Right lobe of liver (tissue), 6 donors: Measurements from ENCODE around the gene ACO1. TPM values are rescaled to one million over a fixed set of nuclear protein-coding genes. Genes with fewer than 3 reads are reported as not detected.

Source experiments
- ATAC-seq, 4 donors: fragments of 200-7000 bp; cut with Tn5 transposase; one replicate each; pipeline ENCODE4 v1.9.1; 2020; ENCODE audit warnings: mild to moderate bottlenecking in 4 of 4, moderate library complexity in 4 of 4
- DNase-seq, 3 donors: peaks; one replicate each; pipeline ENCODE4 v3.0.0-alpha.2; 2020
- H3K27ac ChIP-seq, 3 donors: fragments of 200-600 bp; one replicate each; pipeline ENCODE4 v1.8.0; 2022
- H3K27me3 ChIP-seq, 2 donors: fragments of 200-600 bp; one replicate each; pipeline ENCODE4 v1.8.0; 2022
- H3K36me3 ChIP-seq, 4 donors: fragments of 200-600 bp; sonication (generic) in 1 of 4; one replicate each; pipeline versions ENCODE4 v1.5.1 to v1.8.0; 2017 to 2022; ENCODE audit warnings: control low read depth in 1 of 4
- H3K4me1 ChIP-seq, 4 donors: fragments of 200-600 bp; sonication (generic) in 1 of 4; one replicate each; pipeline versions ENCODE4 v1.5.1 to v1.8.0; 2017 to 2022; ENCODE audit warnings: control low read depth in 1 of 4
- H3K4me3 ChIP-seq, 3 donors: fragments of 200-600 bp; one replicate each; pipeline ENCODE4 v1.8.0; 2022
- H3K9me3 ChIP-seq, 4 donors: fragments of 200-600 bp; sonication (generic) in 1 of 4; one replicate each; pipeline versions ENCODE4 v1.5.1 to v1.8.0; 2017 to 2022; ENCODE audit warnings: control low read depth in 1 of 4
- CTCF ChIP-seq, 4 donors: fragments of 200-600 bp in 3 of 4; fragments of 450-650 bp in 1 of 4; IDR thresholded peaks; one replicate each; pipeline versions ENCODE4 v1.5.1 to v1.8.0; 2016 to 2022; ENCODE audit warnings: antibody characterized with exemption in 4 of 4, mild to moderate bottlenecking in 2 of 4
- POLR2A ChIP-seq: fragments of 450-650 bp; IDR thresholded peaks from one replicate; pipeline ENCODE4 v1.6.1; 2017; ENCODE audit warnings: antibody characterized with exemption, mild to moderate bottlenecking
- WGBS: methylation state at CpG from one replicate; pipeline ENCODE4 v1.1.6; 2018; ENCODE audit warnings: low coverage, low lambda C conversion rate; ENCODE audit not compliant: insufficient coverage; ENCODE audit errors: missing lambda C conversion rate; 5-methylcytosine and 5-hydroxymethylcytosine counted together
- intact Hi-C, 2 donors: fragments of 100-400 bp; cut with DNase I; formaldehyde crosslinking; loops; one replicate each; pipeline versions ENCODE4 v1.11.2 to v1.14.1; 2022
- total RNA-seq, 6 experiments: library from RNA; depleted of rRNA in 2 of 6; stranded (reverse); fragments of >200 nt in 2 of 6; fragmentation: NEBNext Ultra II Directional in 3 of 6; extraction: Animal tissue kit (Norgen Biotek cat#: 25700) in 3 of 6; gene quantifications; one replicate each; pipeline versions ENCODE4 v1.1.0 to v1.2.4, GENCODE V29; 2016 to 2023
- donor health status: DM: no; HTN: yes; CAD: no.
- donor health status: DM: no; HTN: no; CAD: no.
- donor health status: DM: no; HTN: no; CAD: no.
- donor health status: DM: no; HTN: yes; CAD: no.
- donor health status: DM: no; HTN: yes; CAD: no.

ACO1 gene
- total RNA-seq, 6 experiments from 2014 or later, result 75.4 to 108 (median 98.1) TPM

- Histone ChIP-seq H3K36me3 (no peaks in the 10 kb centered on the region), H3K27ac (no peak overlapping the region), H3K4me1 (peaks cover 0 to 34% (median 6%) of the 10 kb centered on the region in 4 donors), H3K4me3 (no peak overlapping the region), H3K9me3 (no peaks in the 10 kb centered on the region), H3K27me3 (no peaks in the 10 kb centered on the region)
- DNase-seq (no peak), ATAC-seq (peak; percentile 26 to 68 (median 40))
- intact Hi-C loops, result no loop called here
- WGBS, result 67% methylated on average over 5 of the region's 5 CpGs
- TF ChIP-seq POLR2A (no peak), CTCF (IDR thresholded peaks at IDR 0.05) (no peak)
Observed at GRCh38 chr9:32399110-32399815, 14.8 kb downstream of the ACO1 start.

GRCh38 chr9:32401488-32401887 lies 17.0 kb downstream of the ACO1 start:
- peaks cover 0 to 24% (median 0%) of the 10 kb centered on the region in 4 donors for H3K4me1 ChIP-seq
- intact Hi-C loops, result no loop called here
- no peak overlapping the region for H3K4me3 ChIP-seq
- H3K9me3 ChIP-seq, result no peaks in the 10 kb centered on the region
- DNase-seq (no peak), ATAC-seq (no peak)
- H3K27ac ChIP-seq, result no peak overlapping the region
- peaks cover 0 to 11% (median 0%) of the 10 kb centered on the region in 4 donors for H3K36me3 ChIP-seq
- WGBS, result 36% methylated on average over 1 of the region's 1 CpG
- no peak for TF ChIP-seq CTCF (IDR thresholded peaks at IDR 0.05)
- TF ChIP-seq POLR2A, result no peak
- H3K27me3 ChIP-seq, result no peaks in the 10 kb centered on the region

GRCh38 chr9:32403567-32404260 lies 19.3 kb downstream of the ACO1 start:
- peak overlapping the region; percentile 70 to 95 (median 86) for H3K27ac ChIP-seq

GRCh38 chr9:32404402-32404801 lies 20.0 kb downstream of the ACO1 start:
- Histone ChIP-seq H3K27ac (peak overlapping the region; percentile 70 to 95 (median 86)), H3K4me3 (peak overlapping the region; percentile 21 to 47 (median 41))
- DNase-seq, result peak in 2 of 3 donors; percentile 71 to 73

More at GRCh38 chr9:32403567-32404260, 19.3 kb downstream of the ACO1 start:
- intact Hi-C loops, result no loop called here
- H3K9me3 ChIP-seq, result no peaks in the 10 kb centered on the region
- TF ChIP-seq POLR2A (no peak), CTCF (IDR thresholded peaks at IDR 0.05) (no peak)
- 60% methylated on average over 3 of the region's 3 CpGs for WGBS
- peaks cover 0 to 24% (median 0%) of the 10 kb centered on the region in 4 donors for H3K4me1 ChIP-seq
- no peak overlapping the region for H3K4me3 ChIP-seq
- DNase-seq (no peak), ATAC-seq (no peak)
- H3K36me3 ChIP-seq, result peaks cover 3 to 33% (median 11%) of the 10 kb centered on the region in 4 donors
- H3K27me3 ChIP-seq, result no peaks in the 10 kb centered on the region

More at GRCh38 chr9:32404402-32404801, 20.0 kb downstream of the ACO1 start:
- intact Hi-C loops, result no loop called here
- WGBS, result 20% methylated on average over 1 of the region's 1 CpG
- ATAC-seq, result peak; percentile 76 to 95 (median 91)
- no peaks in the 10 kb centered on the region for H3K9me3 ChIP-seq
- TF ChIP-seq CTCF (IDR thresholded peaks at IDR 0.05) (no peak), POLR2A (no peak)
- peaks cover 3 to 40% (median 12%) of the 10 kb centered on the region in 4 donors for H3K36me3 ChIP-seq
- peaks cover 0 to 17% (median 0%) of the 10 kb centered on the region in 4 donors for H3K4me1 ChIP-seq
- H3K27me3 ChIP-seq, result no peaks in the 10 kb centered on the region
